SIG-M5 (cell line): Measurements from ENCODE around the gene TBC1D19.
"Not testable (repeated sequence)": the region's sequence is repeated elsewhere in the genome, so short reads cannot be mapped to it uniquely, and the experiment has no call there.

Experiments
- DNase-seq: peaks from one replicate; lab custom pipeline; 2025; lab: John Stamatoyannopoulos, UW

TBC1D19 gene

DNA sequence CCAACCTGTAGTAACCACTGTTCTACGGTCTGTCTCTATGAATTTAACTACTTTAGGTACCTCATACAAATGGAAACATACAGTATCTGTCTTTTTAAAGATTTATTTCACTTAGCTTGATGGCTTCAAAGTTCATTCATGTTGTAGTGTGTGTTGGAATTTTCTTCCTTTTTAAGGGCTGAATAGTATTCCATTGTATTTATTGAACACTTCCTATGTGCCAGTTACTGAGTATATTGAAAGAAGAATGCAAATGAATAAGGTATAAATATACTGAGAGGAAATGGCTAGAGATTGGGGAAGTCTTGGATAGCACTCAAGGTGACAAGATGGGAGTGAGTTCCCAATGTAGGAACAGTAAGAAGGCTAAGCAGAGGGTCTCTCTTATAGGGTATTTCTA, 17.3 kb downstream of the TBC1D19 start:
- DNase-seq = no peak

DNA sequence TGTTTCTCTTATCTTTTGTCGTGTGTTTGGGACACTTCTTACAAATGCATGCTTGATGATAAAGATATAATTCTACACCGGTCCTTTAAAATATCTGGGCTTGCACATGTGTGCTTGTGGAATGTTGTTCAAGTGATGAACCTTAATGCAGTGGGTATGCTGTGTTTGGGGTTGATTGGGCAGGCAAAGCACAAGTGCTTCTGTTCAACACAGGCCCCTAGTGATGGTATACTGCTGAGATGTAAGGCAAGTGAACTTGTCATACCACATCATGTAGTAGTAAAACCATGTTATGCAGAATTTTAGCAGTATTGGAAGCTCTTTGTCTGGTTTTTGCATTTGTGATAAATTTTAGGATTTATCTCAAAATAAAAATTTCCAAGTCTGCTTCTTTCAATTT, 23.9 kb downstream of the TBC1D19 start:
- no peak for DNase-seq

DNA sequence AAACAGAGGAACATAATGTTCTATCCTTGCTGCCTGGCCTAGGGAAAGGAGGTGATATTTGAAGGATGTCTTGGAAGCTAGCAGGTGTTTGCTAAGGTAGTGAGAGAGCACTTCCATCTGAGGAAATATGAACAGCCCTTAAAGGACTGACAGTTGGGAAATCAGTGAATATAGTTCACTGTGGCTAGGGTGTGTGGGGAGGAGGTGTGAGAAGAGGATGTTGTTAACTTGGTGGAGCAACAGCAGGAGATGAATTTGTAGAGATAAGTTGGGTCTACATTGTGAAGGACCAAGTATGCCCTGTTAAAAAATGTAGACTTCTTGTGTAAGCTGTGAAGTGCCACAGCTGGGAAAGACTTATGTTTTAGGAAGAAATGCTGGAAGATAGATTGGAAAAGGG, 25.5 kb downstream of the TBC1D19 start:
- no peak for DNase-seq

DNA sequence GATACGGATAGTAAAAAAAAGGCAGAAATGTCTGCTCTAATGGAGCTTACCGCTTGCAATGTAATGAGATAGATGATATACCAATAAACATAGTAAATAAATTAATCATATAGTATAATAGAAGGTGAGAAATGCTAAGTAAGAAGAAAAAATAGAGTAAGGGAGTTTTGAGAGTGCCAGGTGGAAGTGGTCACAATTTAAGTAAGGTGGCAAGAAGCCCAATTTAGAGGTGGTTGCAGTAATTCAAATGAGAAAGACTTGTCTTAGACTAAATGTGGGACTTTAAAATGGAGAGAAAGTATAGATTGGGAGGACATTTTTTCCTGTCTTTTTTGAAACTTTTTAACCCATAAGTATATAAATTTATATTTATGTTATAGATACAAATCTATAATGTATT, 26.0 kb downstream of the TBC1D19 start:
- DNase-seq = no peak

DNA sequence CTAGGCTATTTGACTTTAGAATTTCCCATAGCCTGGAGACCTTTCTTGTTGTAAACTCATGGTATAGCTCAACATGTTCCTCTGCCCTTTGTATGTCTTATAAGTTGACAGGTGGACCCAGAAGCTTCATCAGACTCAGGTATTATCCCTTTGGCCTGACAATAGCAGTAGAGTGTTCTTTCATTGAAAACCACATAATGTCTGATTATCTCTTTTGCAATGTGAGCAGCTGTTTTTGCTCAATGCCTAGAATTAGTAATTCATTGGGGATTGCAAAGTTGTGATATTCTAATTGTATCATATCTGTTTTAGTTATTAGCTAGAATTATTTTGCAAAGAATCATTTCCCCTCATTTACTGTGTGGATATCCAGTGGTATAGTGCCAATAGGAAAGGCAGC, 27.5 kb downstream of the TBC1D19 start:
- DNase-seq = no peak

DNA sequence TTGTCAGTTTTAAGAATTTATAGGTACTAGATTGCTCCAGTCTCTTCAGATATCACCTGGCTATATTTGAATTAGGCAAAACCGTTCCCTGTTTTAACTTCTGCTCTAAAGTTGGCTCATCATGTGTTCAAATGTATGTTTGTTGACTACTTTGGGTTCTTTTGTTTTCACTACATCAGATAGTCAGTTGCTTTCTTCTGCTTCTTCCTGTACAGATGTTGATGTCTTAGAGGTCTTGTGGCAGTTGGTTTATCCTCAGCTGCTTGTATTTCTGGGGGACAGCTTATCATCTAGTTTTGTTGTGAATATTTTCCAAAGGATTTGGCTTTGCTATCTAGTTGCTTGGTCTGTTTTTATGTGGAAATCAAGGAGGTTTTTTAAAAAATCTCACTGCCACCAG, 28.0 kb downstream of the TBC1D19 start:
- no peak for DNase-seq

DNA sequence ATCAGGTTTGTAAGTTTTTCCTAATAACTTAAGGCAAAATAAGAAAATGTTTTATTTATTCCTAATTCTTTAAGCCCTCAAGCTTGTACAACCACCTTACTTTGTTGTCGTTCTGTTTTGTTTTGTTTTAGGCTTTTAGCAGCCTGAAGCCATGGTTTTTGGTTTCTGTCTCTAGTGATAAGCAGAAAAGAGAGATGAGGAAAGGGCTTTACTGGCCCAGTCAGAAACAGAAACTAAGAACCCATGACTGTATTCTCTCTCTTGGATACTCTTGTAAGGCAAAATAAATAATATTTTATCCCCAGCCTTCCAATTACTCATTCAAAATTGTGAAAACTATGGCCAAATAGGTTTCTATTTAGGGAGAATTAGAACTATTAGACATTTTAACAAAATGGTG, 29.4 kb downstream of the TBC1D19 start:
- DNase-seq = no peak

DNA sequence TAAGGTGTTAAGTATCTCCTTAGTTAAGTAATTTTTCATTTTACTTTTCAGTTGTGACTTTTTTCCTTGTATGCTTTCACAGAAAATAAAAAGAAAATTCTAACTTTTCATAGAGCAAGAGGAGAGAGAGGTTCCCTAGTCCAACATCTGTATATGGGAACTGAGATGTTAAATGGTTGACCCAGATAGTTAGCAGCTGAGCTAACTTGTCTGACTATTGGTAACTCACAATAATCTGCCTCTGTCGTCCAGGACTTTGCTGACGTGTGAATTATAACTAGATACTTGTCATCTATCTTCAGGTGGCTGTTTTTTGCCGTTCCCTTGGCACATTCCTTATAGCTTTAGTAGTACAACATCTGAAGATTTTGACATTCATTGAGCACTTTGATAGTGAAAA, 29.9 kb downstream of the TBC1D19 start:
- no peak for DNase-seq

DNA sequence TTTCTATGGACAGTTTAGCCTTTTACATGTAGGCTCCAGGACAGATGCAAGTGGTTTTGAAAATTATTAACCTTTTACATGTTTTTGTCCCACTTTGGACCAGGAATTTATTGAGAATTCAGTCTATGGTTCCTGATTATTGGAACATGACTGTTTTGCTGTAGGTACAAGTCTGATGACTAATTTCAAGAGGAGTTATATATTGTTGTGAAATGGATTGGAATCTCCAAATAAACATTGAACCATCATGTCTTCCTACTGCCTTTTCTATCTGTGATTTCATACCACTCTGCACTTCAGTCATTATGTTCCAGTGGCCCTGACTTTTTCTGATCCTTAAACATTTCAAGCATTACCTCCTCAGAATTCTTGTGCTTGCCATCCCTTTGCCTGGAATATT, 35.9 kb downstream of the TBC1D19 start:
- no peak for DNase-seq

DNA sequence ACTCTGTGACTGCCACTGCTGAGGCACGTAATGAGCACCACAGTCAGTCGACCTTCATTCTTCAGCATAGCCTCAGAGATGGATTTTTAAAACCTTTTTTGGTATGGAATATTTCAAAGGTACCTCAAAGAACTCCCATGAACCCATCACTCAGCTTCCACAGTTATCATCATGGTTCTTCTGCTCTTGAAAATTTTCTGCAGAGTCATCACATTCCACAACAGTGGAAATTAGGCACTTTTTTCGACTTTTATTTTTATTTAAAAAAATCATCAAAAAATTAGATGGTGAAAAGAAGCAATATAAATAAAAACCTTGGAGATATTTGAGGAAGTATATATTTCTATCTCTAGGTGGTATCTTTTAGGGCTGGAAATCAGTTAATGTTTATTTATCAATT, 37.5 kb downstream of the TBC1D19 start:
- no peak for DNase-seq

DNA sequence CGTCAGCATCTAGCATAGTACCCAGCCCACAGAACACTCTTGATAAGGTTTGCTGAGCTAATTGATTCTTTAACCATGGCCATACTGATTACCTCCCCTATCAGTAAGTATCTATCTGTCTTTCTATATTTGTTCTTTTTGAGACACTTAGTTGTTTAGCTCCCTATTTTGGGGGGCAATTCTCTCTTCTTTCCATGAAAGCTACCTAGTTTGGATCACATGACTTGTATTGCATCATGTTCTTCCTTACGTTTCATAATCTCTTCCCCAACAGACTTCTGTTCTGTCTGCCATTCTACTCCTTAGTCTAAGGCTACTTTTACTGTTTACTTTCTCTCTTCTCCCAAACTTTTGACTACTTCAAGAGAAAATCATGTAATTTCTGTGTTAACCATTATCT, 39.0 kb downstream of the TBC1D19 start:
- no peak for DNase-seq

DNA sequence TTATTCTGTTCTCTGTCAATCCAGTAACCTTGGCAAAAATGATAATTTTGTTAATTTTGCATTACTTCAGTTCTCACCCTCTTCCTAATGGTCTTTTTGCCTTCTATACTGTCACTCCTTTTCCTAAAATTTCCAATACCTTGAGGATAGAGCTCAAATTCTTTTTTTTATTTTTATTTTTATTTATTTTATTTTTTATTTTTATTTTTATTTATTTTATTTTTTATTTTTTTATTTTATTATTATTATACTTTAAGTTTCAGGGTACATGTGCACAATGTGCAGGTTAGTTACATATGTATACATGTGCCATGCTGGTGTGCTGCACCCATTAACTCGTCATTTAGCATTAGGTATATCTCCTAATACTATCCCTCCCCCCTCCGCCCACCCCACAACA, 42.8 kb downstream of the TBC1D19 start:
- not testable (repeated sequence) for DNase-seq

DNA sequence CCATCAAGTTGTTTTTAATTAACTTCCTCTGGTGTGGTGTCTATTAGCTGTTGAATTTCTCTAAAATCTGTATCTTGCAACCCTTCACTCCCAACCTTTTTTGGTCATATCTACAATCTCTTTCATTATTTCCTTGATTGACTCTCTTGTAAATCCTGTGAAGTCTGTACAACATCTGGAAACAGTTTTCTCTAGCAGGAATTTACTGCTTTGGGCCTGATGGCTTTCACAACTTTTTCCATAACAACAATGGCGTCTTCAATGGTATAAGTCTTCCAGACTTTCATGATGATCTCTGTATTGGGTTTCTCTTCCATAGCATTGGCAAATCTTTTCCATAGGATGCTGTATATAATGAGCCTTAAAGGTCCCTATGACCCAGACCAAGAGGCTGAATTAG, 49.0 kb downstream of the TBC1D19 start:
- no peak for DNase-seq

DNA sequence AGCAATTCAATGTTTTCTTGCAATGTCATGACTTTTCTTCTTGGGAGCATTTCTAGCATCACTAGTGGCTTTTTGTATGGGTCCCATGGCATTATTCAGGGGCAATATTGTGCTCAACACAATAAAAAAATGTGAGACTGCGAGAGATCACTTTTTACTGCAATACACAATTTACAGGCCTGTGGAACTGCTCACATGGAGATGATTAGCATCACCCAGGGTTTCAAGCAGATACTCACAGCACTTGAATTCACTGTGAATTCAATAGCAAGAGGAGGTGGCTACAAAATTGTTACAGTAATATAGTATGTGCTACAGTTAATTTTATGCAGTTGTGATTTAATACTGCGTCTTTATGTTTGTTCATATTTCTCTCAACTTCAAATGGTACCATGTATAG, 50.4 kb downstream of the TBC1D19 start:
- no peak for DNase-seq

DNA sequence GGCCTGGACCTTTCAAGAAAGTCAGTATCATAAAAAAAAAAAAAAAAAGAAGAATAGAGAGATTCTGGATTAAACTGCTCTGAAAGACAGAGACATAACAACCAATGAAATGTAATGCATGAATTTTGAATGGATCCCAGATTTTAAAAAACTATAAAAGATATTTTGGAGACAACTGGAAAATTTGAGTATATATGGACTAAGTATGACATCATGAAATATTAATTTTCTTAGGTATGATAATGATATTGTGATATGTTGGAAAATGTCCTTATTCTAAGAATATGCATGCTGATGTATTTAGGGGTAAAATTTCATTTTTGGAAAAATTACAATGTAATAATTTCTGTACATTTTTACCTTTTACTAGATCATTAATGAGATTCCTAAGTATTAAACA, 52.6 kb downstream of the TBC1D19 start:
- DNase-seq = no peak

DNA sequence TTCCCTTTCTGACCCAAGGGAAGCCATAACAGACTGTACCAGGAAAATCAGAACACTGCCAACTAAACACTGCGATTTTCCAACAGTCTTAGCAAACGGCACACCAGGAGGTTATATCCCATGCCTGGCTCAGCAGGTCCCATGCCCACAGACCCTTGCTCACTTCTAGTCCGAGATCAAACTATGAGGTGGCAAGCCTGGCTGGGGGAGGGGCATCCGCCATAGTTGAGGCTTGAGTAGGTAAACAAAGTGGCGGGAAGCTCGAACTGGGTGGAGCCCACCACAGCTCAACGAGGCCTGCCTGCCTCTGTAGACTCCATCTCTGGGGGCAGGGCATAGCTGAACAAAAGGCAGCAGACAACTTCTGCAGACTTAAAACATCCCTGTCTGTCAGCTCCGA, 56.8 kb downstream of the TBC1D19 start:
- not testable (repeated sequence) for DNase-seq

DNA sequence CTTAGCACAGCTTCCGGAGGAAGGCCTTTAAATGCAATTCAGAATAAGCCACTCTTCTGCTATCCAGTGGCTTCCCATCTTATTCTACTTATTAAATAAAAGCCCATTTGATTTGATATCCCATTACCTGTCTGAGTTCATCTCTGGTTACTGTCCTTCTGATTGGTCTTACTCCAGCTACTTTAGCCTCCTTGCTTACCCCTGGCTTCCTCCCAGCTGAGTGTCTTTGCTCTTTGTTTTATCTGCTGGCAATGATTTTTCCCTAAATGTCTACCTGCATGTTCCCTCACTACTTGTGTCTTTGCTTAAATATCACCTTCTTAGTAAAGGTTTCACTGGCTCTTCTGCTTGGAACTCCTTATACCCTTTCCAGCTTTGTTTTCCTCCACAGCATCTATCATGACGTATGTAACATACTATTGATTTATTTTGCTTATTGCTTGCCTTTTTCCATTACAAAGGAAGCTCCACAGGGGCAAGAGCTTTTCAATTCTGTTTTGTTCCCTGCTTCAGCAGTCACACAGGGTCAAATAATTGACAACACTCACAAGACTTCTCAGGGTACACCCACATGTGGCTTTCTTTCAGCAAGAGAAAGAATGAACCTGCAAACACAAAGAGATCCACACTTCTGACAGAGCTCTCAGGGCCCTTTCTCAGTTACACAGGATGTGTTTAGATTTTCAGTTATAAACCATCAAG, 63.8 kb downstream of the TBC1D19 start:
- DNase-seq = no peak

DNA sequence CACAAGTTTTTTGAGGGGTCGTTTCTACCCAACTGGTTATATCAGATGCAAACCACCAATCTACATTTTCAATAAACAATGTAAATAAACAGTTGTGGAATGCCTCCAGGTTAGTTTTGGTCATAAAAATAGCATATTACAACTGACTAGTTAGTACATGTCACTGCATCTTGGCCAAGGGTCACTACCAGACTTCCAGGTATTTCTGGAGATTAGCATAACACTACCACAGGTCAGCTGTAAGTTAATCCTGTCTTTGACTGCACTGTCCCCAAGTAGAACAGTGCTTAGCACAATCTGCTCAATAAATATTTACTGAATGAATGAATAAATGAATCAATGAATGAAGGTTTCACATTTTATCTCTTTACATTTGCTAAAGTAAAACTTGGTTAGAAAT, 64.4 kb downstream of the TBC1D19 start:
- DNase-seq = no peak

DNA sequence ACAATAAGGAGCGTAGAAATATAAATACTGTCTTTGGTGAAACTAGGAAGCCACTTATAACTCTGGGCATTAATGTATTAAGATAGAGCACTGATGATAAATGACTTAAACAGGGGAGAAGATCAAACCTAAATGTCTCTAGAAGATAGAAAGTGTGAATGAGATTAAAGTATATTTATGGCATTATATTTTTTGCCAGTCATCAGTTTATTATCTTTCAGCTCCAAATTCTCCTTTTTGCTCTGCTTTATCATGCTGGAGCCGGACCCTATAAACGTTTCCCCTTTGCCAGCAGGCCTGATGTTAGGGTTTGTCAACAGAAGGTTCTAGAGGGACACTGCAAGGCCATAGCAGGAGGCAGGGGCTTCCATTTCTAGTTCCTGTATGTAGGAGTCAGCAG, 76.4 kb downstream of the TBC1D19 start:
- DNase-seq = no peak

DNA sequence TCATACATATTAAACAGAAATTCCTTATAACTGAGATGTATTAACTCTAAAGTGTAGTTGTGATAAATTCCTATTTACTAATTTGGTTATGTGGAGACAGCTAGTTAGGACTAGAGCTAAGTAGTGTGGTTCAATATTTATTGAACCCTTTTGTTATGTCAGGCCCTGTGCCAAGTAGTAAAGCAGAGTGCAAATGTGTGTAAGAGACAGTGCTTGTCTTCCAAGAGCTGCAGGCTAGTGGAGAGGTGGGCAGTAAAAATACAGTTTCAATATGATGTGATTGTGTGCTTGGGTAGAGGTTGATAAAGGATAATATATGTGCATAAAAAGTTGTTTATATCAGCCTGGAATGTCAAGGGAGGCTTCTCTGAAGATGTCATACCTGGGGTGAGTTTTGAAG, 80.0 kb downstream of the TBC1D19 start:
- DNase-seq = no peak

DNA sequence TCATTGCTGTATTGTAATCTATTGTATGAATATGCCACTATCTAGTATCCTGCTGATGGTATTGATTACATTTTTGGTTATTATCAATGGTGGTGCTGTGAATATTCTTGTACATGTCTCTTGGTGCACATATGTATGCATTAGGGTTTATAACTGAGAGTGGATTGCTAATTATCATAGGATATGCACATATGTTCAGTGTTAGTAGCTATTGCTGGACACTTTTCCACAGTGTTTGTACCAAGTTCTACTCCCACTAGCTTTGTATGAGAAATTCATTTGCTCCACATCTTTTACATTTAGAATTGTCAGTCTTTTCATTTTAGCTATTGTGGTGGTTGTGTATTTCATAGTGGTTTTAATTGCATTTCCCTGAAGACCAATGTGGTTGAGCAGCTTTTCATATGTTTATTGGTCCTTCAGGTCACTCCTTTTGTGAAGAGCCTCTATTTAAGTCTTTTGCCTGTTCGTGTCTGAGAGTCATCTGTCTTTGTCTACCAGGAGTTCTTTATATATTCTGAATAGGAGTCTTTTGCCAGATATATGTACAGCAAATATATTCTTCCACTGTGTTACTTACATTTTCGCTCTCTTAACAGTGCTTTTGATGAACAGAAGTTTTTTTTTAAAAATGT, 87.1 kb downstream of the TBC1D19 start:
- no peak for DNase-seq

DNA sequence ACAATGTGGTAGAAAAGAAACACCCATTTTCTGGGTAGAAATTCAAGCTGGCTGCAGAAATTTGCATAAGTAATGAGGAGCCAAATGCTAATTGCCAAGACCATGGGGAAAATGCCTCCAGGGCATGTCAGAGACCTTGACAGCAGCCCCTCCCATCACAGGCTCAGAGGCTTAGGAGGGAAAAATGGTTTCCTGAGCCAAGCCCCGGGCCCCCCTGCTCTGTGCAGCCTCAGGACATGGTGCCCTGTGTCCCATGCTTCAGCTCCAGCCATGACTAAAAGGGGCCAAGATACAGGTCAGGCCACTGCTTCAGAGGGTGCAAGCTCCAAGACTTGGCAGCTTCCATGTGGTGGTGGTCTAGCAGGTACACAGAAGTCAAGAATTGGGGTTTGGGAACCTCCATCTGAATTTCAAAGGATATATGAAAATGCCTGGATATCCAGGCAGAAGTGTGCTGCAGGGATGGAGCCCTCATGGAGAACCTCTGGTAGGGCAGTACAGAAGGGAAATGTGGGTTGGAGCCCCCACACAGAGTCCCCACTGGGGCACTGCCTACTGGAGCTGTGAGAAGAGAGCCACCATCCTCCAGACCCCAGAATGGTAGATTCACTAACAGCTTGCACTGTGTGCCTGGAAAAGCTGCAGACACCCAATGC, 95.3 kb downstream of the TBC1D19 start:
- DNase-seq = not testable (repeated sequence)

DNA sequence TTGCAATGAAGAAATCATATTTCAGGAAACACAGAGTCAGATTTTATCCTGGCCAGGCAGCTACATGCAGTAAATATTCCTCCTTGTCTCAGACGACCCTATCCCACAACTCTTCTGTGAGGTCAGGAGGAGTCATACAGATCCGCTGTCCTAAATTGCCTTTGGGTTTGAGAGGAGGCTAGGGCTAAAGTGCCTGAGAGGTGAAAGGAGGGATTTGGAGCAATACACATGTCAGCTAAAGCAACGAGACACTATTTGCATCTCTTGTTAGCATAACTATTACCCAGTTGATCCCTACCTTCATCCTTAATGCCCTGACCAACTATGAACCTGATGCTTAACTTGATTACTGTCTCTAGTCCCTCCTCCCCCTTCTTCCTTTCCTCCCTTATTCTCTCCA, 98.6 kb downstream of the TBC1D19 start:
- no peak for DNase-seq

DNA sequence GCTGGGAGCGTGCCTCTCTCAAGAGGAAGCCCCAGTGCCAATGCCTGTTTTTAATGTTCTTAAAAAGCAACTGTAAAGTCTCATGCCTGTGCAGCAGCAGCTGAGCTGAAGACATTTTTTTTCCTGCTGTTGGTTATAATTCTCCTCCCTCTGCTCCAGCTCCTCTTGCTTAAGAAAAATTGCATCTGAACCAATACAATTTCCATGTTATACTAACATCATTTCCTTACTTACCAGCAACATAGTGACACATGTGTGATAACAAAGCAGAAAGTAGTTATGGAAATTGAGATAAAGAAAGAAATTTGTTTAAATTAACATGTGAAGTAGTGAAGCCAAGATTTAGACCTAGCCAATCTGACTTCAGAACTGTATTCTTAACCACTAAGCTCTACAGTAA, 101.4 kb downstream of the TBC1D19 start:
- DNase-seq = no peak
